Measurements from ENCODE around the gene CUL1.

The CUL1 gene

DNA sequence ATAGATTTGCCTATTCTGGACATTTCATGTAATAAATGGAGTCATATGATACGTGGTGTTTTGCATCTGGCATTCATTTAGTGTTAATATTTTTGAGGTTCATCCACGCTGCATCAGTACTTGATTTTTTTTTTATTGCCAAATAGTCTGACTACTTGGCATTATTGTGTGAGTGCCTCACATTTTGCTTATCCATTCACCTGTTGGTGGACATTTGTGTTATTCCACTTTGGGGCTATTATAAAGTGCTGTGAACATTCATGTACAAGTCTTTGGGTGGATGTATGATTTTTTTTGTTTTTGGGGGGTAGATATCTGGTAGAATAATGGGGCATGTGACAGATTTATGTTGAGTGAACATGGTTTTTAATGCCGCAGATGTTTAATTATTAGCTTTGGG is 19.7 kb downstream of the CUL1 start:
- DNase-seq = no peak

DNA sequence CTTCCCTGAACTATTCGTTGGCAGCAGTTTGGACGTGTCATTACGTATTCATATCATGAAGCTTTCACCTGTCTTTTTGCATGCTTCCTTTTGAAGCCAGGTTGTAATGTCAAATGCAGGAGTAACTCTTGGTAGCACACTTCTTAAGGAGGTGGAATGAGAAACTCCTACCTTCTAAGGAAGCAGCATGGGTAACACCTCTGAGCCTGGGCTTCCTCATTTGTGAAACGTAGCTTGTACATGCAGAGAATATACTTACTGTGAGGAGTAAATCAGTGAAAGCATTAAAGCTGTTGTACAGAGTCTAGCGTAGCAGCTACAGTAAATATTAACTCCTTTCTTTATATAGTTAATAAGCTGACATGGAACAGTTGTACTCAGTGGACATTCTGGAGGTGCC is 21.1 kb downstream of the CUL1 start:
- DNase-seq = no peak

DNA sequence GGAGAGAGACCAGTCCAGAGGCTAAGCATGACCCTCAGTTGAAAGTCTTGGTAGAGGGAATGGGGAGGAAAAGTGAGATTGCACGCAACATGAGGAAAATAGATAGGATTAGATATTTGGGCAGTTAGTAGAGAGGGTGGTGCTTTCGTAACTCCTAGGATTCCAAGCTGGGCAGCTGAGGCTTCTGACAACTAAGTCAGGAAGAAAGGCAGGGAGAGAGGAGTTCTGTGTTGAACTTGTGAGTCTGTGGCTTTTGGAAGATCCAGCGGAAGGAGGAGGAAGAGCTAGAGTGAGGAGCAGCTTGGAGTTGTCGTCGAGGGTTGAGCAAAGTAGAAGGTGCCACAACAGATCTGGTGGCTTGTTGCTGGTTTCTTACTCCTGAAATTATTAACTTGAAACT is 21.8 kb downstream of the CUL1 start:
- no peak for DNase-seq

DNA sequence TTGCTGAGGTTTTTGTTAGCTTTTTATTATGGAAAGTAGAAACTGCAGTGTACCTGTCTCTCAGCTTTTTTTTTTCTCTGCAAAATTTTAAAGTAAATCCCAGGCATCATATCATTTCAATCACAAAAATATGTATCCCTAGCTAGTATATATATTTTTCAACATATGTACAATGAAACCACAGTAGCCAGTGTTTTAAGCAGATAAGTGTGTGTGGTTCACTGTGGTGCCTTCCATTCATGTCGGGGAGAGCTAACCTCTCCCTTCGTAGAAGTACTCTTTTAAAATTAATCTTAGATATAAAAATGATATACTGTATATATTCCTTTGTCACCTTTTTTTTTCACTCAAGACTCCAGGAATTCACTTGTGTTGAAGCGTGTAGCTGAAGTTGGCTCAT is 22.7 kb downstream of the CUL1 start:
- DNase-seq = no peak

DNA sequence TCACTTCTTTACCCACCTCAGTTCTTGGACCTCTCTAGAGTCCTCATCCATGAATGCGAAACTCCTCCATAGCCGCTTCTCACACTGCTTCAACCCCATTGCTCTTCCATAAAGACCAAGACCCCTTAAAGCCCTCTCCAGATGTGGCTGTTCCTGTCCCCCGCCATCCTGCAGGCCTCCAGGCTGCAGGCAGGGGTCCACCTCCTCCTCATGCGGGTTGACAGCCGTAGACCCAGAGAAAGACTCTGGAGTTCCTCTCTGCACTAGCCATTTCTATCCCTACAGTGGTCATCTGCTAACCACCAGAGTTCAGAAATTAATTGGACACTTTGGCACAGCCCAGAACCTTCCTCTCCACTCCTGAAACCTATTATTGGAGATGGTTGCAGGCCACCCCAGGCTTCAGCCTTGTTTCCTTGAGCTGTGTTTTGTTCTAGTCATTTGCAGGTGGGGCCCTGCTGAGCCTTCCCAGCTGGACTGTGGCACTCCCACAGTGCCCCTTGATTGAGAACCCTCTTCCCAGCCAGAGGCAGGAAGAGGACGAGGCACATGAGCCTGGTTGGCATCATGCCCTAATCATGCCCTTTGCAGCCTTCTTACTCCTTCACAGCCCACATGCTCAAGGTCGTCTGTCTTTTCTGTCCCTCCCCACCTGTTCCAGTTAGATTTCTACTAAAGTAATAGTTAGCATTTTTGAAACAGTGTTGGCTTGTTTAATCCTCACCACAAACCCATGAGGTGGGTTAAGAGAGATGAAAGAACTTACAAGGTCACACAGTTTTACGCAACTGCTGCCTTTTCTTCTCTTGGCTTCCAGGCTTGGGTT is 23.9 kb downstream of the CUL1 start:
- DNase-seq = peak in 1 of 14 donors; percentile 14

DNA sequence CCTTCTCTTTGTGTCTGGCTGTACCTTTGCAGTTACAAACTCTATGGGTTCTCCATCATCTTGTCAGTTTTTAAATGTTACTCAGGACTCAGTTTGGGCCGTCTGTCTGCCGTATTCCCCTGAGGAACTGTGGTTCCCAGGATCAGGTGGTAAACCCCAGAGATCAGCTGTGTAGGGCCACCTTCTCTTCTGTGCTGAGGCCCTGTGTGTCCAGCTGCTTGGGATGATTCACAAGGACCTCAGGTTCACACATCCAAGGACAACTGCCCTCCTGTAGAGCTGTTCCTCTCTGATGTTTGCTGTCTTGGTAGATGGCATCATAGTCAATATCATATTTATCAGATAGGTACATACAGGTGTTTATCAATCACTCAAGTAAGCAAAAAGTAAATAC is 24.5 kb downstream of the CUL1 start:
- no peak for DNase-seq

DNA sequence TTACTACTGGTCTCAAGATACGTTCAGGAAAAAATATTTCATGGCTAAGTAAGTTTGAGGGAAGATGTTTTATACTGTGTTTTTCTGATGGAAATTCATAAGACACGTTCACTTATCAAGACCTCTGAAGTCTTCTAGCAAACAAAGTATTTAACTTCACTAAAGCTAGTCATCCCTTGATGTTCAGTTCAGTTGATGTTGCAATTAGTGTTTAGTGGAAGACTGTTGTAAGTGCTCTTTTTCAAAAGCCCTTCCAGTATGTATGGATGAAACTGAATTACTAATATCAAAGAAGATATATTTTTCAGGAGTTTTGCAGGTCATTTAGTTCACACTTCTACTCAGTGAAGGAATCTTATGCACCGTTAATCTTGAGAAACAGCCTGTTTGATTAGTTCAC is 25.1 kb downstream of the CUL1 start:
- no peak for DNase-seq

DNA sequence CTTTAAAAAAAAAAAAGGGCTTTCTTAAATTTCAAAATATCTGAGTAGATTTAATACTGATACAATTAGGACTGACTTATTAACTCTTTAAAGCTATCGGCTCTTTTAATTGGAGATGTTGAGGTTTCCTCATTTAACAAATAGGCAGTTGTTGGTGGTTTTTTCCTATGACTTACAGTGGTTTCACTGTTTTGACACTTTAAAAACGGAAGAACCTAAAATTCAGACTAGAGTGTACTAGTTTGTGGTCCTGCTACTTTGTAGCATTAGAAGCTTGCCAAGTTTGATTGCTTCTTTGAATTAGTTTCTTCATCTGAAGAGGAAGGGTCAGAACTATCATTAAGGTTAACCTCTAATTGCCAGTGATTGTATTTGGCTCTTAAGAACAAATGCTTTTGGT is 27.7 kb downstream of the CUL1 start:
- DNase-seq = no peak

DNA sequence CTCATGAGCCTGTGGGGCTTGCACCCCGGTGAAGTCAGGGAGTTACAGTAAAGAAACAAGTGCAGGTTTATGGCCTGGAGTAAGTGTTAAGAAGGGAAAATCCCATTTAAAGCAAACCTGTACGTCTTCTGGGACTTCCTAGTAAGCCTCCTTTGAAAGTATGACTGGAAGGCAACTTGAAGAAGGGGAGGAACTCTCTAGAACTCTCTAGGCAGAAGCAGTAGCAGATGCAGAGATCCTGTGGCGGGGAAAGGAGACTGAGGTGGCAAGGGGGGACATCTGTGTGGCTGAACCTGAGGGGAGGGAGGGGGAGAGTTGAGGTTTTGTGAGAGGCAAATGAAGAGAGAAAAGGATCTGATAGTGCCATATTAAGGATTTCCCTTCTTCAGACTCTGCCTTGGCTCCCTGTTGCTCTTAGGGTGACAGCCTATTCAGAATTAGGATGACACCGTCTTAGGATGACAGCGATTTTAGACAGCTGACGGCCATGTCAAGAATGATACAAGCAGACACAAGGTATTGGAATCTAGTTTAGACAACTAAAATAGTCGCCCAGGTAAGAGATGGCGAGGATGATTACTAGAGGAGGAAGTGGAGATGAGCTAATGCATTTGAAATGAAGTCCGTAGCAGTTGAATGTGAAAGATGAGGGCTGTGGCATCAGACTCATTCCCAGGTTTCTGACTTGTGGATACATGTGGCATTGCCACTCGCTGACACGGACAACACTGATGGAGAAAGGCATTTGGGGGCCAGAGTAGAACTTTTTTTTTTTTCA is 29.0 kb downstream of the CUL1 start:
- no peak for DNase-seq

DNA sequence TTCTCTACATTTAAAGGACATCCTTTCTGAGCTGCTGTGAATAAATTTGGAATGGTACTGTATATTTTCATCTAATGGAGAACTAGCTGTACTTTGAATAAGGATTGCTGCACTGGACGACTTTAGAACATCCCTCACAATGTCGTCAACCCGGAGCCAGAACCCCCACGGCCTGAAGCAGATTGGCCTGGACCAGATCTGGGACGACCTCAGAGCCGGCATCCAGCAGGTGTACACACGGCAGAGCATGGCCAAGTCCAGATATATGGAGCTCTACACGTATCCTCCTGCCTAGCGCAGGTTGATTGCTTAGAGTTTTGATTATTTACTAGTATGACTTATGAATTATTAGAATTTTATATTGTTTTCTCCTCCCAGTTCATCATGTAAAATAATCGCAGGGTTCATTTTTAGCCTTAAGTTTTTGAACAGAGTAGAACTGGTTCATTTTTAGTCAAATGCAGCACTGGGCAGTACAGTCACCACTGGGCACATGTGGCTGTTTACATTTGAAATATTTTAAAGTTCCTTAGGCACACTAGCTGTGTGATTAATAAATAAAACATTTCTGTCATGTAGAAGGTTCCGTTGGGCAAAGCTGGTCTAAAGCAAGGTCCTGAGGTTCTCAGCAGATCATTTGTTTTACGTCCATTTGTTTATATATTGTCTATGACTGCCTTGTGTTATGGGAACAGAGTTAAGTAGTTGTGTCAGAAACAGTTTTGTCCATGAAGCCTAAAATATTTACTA is 31.5 kb downstream of the CUL1 start:
- DNase-seq = peak in 2 of 14 donors; percentile 9 to 85

DNA sequence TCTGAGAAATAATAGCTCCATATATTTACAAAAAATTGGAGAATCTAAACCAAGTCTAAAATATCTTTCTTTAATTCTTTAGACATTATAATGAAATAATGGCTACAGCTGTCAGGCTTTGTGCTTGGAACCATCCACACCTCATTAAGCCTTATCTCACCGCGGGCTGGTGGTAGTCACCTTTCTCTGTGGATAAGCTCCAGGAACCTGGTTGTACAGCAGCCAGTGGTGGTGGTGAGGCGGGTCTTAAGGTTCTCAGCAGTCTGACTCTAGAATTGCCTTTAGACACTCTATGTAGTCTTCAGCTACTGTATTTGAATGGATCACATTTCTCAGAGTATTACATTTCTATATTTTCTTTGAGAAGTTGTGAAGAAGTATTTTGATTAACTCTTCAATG is 34.2 kb downstream of the CUL1 start:
- DNase-seq = no peak

DNA sequence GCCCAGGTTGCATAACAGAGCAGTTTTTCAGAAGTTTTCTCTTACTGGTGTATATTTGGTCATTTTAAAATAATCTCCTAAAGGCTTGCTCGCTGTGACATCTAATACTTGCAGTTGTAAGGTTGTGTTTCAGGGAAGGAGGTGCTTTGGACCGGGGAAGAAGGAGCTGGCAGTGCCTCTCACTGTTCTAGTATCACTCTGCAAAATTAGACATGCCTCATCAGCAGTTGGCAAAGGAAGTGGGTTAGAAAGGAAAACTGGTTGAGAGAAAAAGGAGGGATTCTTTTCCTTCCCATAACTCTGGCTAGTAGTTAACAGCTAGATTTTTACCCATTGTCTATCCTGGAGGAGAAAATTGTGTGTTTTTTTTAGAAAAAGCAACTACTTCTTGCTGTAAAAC is 34.8 kb downstream of the CUL1 start:
- peak in 1 of 14 donors; percentile 54 for DNase-seq

DNA sequence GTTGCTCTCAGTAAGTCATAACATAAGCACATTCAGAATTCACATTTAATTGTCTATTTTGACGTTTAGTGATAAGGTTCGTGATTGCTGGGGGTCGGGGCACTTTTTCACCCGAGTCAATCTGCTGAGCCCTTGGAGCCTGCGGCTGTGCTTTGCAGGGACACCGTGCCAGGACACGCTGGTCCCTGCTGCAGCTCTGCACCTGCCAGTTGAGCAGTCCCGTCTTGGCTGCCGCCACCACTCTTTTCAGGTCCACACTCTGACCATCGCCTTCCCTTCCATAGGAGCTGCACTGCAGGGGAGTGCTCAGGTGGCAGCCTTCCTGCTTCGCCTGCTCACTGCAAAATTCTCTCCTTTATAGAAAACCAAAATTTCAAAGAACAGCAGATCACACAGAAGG is 36.4 kb downstream of the CUL1 start:
- peak in 1 of 14 donors; percentile 57 for DNase-seq

DNA sequence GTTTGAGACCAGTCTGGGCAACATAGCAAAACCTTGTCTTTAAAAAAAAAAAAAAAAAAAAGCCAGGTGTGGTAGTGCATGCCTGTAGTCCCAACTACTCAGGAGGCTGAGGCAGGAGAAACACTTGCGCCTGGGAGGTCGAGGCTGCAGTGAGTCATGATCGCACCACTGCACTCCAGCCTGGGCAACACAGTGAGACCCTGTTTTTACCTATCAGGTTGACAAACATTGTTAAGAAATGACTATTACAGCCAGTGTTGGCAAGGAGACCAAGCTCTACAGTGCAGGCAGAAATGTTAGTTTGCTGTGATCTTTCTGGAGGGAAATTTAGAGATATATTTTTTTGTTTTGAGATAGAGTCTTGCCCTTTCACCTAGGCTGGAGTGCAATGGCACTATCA is 37.3 kb downstream of the CUL1 start:
- DNase-seq = no peak

DNA sequence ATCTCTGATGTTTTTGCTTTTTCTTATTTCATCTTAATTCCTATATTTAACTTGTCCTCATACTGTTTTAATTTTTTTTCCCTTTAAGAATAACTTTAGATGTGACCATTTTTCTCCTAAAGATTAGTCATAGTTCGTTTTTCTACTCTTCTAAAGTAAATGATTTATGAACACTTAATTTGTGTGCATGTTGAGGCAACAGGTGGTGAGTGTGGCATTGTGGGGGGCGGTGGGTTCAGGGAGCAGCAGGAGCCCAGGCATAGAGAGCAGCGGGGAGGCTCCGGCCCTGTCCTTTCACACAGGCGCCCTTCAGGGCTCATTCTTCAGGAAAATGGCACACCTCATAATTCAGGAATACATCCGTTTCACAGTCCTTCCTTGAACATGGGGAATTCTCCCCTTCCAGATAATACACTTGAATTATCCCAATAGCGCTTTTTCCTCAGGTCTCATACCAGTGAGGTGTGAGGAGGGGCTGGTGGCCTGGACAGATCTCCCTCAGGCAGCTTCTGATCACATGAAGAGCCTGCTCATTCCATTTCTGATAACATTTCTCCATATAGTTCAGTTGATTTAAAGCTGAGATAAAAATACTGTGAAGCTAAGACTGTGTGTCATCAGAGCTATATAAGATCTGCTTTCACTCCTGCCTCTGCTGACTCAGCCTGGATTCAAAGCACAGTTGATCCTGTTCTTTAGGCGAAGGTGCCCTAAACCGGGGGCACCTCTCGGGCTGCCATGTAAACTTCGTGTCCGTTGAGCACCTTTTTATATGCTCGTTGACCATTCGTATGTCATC is 40.2 kb downstream of the CUL1 start:
- DNase-seq = no peak

DNA sequence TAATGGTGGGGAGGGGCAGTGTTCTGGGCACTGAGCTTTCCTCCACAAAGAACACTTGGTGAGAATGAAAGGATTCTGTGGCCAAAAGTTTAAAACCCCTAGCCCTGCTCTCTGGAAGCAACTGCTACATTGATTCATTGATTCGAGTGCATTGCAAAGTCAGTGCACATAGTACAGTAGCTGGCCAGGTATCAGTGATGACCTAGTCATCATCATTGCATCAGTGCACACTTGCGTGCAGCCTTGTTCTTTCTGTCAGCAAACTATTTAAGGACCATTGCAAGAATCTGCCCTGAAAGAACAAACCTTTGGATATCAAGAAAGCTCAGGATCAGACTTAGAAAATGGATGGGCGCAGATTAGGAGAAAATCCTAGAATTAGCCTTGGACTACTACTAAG is 47.4 kb downstream of the CUL1 start:
- DNase-seq = no peak

DNA sequence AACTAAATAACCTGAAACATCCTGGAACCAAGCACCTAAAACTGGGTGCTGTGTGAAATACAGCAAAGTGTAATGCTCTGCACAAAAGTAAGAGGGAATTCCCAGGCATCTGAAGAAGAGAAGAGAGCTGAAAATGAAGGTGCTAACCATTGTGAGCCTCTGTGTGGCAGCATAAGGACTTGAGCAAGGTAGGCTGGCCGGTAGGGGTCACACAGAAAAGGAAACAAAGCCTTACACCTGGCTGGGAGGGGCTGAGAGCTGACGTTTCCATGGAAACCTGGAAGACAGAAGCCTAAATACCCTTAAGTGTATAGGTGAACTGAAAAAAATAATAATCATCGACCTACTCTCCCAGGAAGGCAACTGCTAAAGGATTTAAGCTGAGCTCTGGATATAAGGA is 48.6 kb downstream of the CUL1 start:
- no peak for DNase-seq

DNA sequence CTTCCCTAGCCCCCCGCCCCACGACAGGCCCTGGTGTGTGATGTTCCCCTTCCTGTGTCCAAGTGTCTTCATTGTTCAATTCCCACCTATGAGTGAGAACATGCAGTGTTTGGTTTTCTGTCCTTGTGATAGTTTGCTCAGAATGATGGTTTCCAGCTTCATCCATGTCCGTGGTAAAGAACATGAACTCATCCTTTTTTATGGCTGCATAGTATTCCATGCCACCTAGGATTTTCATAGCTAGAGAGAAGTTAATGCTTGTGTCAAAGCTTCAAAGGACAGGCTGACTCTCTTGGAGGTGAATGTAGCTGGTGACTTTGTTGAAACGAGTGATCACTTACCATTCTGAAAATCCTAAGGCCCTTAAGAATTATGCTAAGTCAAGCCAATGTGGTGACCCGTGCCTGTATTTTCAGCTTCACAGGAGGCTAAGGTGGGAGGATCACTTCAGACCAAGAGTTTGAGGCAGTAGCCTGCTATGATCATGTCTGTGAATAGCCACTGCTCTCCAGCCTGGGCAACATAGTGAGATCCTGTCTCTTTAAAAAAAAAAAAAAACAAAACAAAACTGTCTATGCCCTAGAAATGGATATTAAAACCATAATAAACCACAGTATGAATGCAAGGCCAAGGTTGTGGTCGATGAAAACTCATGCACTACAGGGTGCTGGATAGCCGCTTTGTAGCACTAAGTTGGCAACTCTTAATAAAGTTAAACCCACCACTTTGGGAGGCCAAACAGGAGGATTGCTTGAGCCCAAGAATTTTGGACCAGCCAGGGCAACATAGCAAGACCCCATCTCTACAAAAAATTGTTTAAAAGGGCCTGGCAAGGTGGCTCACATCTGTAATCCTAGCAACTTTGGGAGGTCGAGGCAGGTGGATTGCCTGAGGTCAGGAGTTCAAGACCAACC is 52.0 kb downstream of the CUL1 start:
- no peak for DNase-seq

DNA sequence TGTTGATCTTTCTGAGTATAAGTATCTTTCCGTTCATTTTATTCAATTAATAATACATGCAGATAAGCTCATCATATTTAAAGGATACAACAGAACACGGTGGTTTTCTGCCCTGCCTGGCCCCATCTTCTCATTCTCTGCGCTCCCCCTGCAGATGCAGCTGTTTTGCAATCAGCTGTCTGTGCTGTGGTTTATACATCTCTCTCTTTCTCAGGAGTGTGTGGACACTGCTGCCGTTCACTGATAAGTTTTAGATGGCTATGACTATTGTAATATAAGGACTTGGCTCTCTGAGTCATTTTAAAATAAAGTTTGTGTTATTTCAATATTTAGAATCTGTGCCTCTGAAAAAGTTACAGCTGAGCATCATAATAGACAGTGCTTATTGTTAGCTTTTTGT is 54.5 kb downstream of the CUL1 start:
- DNase-seq = no peak

DNA sequence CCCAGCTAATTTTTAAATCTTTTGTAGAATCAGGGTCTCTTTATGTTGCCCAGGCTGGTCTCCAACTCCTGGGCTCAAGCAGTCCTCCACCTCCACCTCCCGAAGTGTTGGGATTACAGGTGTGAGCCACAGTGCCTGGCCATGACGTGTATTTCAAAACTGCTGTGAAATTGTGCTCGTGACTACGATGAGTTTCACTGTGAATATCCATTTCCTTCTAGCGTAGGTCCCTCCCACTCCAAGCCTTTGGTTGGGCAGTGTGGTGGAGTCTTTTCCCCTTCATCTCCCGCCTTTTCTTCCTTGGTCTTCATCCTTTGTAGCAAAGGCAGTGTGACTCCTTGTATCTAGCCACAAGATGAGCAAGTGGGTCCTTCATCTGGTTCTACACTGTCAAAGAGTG is 56.2 kb downstream of the CUL1 start:
- DNase-seq = no peak

Measured in C1 segment of cervical spinal cord (tissue), 14 donors.